Posterior vena cava (tissue), 2 donors: Measurements from ENCODE around the gene FAM171A2. TPM values are rescaled to one million over a fixed set of nuclear protein-coding genes. Genes with fewer than 3 reads are reported as not detected.
"Not testable (repeated sequence)": the region's sequence is repeated elsewhere in the genome, so short reads cannot be mapped to it uniquely, and the experiment has no call there.

Experiments
- DNase-seq: peaks from one replicate; pipeline ENCODE4 v3.0.0-alpha.2; 2020; ENCODE audit warnings: low spot score
- intact Hi-C, 2 donors: fragments of 100-400 bp; cut with DNase I; formaldehyde crosslinking; loops; one replicate each; pipeline versions ENCODE4 v1.14.1 to v1.14.2; 2022 to 2023
- total RNA-seq, 2 donors: library from RNA; stranded (reverse); fragmentation: NEBNext Ultra II Directional; extraction: Animal tissue kit (Norgen Biotek cat#: 25700); gene quantifications; one replicate each; pipeline ENCODE4 v1.2.1, GENCODE V29; 2021
- donor health status: DM: yes; HTN: yes; CAD: no.
- donor health status: DM: yes; HTN: yes; CAD: no.

Gene FAM171A2
- total RNA-seq, 2 donors from 2014 or later, result 0.43 to 0.69 TPM

- no peak for DNase-seq
- intact Hi-C loops, result no loop called here
These were observed 12.9 kb downstream of the FAM171A2 start for GRCh38 chr17:44350733-44351226.

GRCh38 chr17:44349553-44350070, 14.0 kb downstream of the FAM171A2 start:
- intact Hi-C loops, result no loop called here
- DNase-seq, result no peak

GRCh38 chr17:44348988-44349364, 14.7 kb downstream of the FAM171A2 start:
- intact Hi-C loops, result no loop called here
- no peak for DNase-seq

DNA sequence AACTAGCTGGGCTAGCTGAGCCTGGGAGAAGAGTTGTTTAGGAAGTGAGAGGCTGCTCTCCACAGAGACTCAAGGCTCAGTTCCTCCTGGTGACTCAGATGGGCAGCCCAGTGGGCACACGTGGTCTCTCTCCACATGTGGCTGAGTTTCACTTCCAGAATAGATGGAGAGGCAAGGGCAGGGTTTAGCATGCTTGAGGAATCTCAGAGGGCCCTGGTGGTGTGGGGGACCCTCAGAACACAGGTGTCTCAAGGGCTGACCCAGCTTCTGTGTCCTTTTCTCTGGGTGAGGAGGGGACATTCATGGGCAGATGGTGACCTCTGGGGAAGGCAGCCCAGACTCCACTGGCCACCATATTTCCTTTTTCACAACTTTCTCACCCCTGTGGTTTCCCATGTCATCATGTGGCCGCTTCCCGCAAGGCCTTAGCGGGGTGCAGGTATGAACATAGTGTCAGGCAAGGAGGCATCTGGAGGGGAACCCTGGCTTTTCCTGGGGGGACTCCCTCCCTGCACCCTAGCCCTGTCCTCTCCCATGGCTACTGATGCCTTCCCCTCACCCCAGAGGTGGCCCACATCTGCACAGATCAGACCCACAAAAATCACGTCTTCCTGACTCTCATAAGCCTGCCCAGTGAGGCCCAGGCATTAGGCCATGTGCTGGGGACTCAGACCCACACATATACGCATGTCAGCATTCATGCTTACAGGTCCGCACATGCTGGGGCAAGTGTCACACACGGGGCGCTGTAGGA, 15.2 kb downstream of the FAM171A2 start:
- no peak for DNase-seq
- intact Hi-C loops, result no loop called here

DNA sequence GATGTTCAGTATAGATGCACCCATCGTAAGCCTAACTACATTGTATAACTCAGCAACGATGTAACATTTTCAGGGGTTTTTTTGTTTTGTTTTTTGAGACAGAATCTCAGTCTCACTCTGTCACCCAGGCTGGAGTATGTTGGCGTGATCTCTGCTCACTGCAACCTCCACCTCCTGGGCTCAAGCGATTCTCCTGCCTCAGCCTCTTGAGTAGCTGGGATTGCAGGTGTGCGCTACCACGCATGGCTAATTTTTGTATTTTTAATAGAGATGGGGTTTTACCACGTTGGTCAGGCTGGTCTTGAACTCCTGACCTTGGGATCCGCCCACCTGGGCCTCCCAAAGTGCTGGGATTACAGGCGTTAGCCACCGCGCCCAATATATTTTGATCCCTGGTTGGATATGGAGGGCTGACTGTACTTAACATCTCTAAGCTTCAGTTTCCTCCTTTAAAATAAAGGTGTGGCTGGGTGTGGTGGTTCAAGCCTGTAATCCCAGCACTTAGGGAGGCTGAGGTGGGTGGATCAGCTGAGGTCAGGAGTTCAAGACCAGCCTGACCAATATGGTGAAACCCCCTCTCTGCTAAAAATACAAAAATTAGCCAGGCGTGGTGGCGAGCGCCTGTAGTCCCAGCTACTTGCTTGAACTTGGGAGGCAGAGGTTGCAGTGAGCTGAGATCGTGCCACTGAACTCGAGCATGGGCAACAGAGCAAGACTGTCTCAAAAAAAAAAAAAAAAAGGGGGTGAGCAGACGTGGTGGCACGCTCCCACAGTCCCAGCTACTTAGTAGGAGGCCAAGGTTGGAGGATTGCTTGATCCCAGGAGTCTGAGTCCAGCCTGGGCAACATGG, 16.2 kb downstream of the FAM171A2 start:
- intact Hi-C loops, DNase-seq: not testable (repeated sequence)

DNA sequence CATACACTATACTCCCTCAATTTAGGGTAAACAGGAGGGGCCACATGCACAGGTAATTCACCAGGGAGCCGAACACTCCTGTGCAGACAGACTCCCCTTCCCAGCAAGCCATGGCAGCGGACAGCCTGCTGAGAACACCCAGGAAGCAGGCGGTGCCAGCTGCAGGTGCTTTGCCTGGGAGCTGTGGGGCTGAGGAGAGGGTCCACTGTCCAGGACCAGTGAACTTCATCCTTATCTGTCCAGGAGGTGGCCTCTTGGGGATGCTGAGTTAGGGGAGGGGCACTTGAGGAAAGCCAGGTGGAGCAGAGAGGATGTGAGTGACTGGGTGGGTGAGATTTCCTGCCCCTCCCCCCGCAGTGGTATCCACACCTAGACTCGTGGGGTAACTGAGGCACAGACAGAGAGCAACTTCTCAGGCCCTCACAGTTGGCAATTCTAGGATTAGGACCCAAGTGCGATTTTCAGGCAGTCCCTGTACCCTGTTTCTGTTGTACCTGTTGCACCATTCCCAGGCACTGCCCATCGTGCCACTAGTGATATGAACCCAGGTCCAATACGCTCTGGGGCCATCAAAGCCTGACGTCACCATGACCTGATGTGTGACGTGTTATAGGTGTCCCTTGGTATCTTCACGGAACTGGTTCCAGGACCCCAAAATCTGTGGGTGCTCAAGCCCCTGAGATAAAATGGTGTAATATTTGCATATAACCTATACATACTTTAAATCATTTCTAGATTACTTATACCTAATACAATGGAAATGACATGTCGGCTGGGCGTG, 17.4 kb downstream of the FAM171A2 start:
- DNase-seq, result no peak
- intact Hi-C loops, result no loop called here

DNA sequence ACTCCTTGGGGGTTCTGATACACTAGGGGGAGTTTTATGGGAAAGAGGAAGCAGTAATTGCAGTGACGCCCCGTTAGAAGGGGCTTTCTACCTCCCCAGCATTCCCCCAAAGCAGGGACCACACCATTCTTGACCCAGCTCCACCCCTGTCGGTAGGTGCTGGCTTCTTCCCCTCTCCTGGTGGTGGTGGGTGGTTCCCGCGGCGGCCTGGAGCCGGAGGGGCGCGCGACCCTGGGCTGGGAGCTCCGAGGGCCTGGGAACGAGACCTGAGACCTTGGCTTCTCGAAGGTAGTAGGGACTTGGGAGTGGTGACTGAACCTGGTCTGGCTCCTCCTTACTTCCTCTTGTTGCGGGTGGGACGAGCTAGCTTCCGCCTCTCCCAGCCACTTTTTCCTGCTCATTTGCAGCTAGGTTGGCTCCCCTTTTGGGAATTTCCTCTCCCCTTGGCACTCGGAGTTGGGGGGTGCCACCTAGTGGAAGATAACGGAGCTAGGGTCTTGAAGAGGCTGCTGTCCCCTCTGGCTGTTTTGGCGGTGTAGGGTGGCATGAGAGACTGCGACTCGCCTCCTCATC, 18.1 kb downstream of the FAM171A2 start:
- DNase-seq, result peak; percentile 76

DNA sequence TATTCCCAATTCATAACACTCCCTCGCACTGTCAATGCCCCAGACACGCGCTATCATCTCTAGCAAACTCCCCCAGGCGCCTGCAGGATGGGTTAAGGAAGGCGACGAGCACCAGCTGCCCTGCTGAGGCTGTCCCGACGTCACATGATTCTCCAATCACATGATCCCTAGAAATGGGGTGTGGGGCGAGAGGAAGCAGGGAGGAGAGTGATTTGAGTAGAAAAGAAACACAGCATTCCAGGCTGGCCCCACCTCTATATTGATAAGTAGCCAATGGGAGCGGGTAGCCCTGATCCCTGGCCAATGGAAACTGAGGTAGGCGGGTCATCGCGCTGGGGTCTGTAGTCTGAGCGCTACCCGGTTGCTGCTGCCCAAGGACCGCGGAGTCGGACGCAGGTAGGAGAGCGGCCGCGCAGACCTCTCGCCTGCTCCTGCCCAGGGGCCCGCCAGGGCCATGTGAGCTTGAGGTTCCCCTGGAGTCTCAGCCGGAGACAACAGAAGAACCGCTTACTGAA, 18.7 kb downstream of the FAM171A2 start, which contains the start of gene GRN:
TSS of gene GRN (plus strand) at position 364 of the 515 bp plus-strand sequence. CDS start 3,863 bp downstream, outside the sequence.
- peak; percentile 96 for DNase-seq
- intact Hi-C loops, result loop anchor here in 1 of 2 donors (1.0 kb wide), 1 partner anchor 24 kb away; no protein-coding TSS in a partner anchor

More for the DNA sequence above, 18.1 kb downstream of the FAM171A2 start:
- intact Hi-C loops, result loop anchor here in 1 of 2 donors (1.0 kb wide), 1 partner anchor 24 kb away; no protein-coding TSS in a partner anchor

- no peak for DNase-seq
- intact Hi-C loops, result no loop called here
These were observed 20.0 kb downstream of the FAM171A2 start for GRCh38 chr17:44343510-44344209.

GRCh38 chr17:44340553-44340952, 23.1 kb downstream of the FAM171A2 start:
- intact Hi-C loops, DNase-seq: not testable (repeated sequence)

DNA sequence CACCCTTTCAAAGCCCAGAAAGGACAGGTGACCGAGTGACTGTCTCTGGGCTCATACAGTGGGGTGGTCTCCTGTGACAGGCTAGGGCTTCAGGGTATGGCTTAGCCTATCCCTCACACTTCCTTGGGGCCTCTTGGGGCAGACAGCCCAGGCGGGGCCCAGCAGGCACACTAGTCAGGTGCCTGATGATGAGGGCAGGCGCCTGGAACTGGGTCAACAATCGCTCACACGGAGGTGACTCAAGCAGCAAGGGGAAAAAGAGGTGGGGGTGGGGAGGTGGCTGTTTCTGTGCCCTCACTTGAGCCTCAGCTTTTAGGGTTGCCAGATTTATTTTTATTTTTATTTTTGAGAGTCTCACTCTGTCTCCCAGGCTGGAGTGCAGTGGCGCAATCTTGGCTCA, 25.0 kb downstream of the FAM171A2 start:
- DNase-seq, result no peak
- intact Hi-C loops, result no loop called here

DNA sequence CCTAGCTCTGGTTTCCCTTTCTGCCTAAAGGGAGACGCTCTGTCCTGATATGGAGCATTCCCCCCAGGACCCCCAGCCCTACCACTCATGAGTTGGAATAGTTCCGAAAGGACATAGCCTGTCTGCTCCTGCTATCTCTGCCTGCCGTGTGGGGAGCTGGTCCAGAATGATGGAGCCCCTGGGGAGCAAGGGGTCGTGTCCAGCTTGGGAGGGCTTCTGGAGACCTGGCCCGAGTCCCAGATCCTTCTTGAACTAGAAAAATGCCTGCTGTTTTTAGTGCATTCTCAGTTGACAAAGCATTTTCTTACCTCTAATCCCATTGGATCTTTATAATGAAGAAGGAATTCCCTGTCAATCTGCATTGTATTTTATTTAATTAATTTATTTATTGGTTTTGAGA, 27.7 kb downstream of the FAM171A2 start:
- intact Hi-C loops, result no loop called here

DNA sequence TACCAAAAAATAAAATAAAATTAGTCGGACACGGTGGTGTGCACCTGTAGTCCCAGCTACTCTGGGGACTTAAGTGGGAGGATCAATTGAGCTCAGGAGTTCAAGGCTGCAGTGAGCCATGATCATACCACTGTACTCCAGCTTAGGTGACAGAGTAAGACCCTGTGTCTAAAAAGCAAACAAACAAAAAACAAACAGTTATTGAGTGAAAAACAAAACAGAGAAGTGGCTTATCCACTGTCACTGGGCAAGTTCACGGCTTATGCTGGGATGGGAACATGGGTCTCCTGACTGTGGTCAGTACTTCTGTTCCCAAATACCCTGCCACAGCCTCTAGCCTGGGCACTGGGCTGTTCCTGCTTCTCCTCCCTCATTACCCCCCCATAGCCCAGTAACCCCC, 28.1 kb downstream of the FAM171A2 start:
- no peak for DNase-seq
- intact Hi-C loops, result no loop called here

More for the DNA sequence above, 27.7 kb downstream of the FAM171A2 start:
- DNase-seq, result no peak

- no peak for DNase-seq
- intact Hi-C loops, result no loop called here
These were observed 28.9 kb downstream of the FAM171A2 start for GRCh38 chr17:44334727-44335126.

DNA sequence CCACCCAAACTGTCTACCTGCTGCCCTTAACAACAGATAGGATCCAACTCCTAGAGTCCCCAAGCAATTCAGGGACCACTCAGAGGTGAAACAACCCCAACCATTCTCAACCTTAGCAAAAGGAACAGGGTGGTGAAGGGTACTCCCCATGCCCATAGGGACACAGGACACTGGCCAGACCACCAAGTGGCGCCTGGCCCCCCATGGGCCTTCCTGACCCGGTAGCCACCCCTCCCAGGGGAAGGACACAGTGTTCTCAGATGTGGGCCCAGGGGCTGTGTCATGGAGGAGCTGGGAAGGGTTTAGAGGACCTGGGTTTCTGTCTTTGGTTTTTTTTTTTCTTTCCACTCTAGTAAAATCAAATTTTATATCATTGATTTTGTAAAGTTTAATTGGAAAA, 29.3 kb downstream of the FAM171A2 start:
- no peak for DNase-seq
- intact Hi-C loops, result no loop called here

GRCh38 chr17:44333371-44333770, 30.3 kb downstream of the FAM171A2 start:
- no peak for DNase-seq
- intact Hi-C loops, result no loop called here

DNA sequence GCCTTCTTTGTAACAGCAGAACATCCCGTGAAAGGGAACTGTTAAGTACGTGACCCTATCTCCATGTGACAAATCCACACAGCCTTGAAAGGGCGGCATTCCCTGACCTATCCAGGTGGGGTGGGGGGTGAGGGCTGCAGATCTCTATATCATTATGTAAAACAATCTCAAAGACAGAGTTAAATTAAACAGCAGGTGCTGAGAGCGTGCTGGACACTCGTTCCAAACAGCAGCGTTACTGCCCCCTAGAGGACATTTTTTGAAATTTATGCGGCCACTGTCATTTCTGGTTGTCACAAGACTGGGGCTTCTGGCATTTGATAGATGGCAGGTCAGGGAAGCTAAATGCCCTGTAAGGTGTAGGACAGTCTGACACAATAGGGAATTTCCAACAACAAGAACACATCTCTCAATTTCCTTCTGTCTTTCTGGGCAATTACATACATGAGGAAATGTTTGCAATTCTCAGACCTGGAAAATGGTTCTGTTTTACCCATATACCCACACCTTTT, 32.3 kb downstream of the FAM171A2 start:
- intact Hi-C loops, result loop anchor here in 1 of 2 donors (2.0 kb wide), 1 partner anchor 121 kb away; no protein-coding TSS in a partner anchor
- no peak for DNase-seq
